H1 (cell line): Measurements from ENCODE around the gene LYPD6B. TPM values are rescaled to one million over a fixed set of nuclear protein-coding genes. Genes with fewer than 3 reads are reported as not detected.

Experiments
- BRCA1 ChIP-seq: IDR thresholded peaks from 2 replicates; pipeline ENCODE4 v1.6.1; 2012; ENCODE audit warnings: low read depth, low read length, improper control_type of control experiment
- CHD7 ChIP-seq: fragments of 300-600 bp; sonication (generic); IDR thresholded peaks from 2 replicates; pipeline ENCODE4 v1.7.1; 2012; ENCODE audit warnings: low read length, moderate library complexity, mild to moderate bottlenecking, inconsistent platforms; ENCODE audit not compliant: insufficient replicate concordance
- GTF2F1 ChIP-seq: IDR thresholded peaks from 2 replicates; pipeline ENCODE4 v1.6.1; 2012; ENCODE audit warnings: low read depth, low read length, improper control_type of control experiment, borderline replicate concordance
- SAP30 ChIP-seq: fragments of 300-600 bp; sonication (generic); IDR thresholded peaks from 2 replicates; pipeline ENCODE4 v1.7.1; 2012; ENCODE audit warnings: low read length, moderate library complexity, mild to moderate bottlenecking, inconsistent platforms; ENCODE audit not compliant: insufficient read depth, insufficient replicate concordance
- SIRT6 ChIP-seq: IDR thresholded peaks from one replicate; pipeline ENCODE4 v1.7.1; 2012; ENCODE audit warnings: low read length, inconsistent platforms
- SIX5 ChIP-seq: IDR thresholded peaks from 2 replicates; pipeline ENCODE4 v1.6.1; 2011; ENCODE audit warnings: mild to moderate bottlenecking, low read depth, low read length
- polyA plus RNA-seq, 7 experiments: library from polyadenylated mRNA; depleted of rRNA in 3 of 7; stranded (reverse) in 5 of 7; unstranded in 2 of 7; fragments of >200 nt in 5 of 7; fragments of 200-250 nt in 2 of 7; gene quantifications; 1 replicate in 5 of 7; 2 replicates in 1 of 7; 4 replicates in 1 of 7; pipeline versions ENCODE4 v1.2.1 to v1.2.3, GENCODE V29; 2011 to 2013; ENCODE audit warnings: missing spikeins in 2 of 7, mixed read lengths in 2 of 7
- total RNA-seq: library from RNA; stranded (reverse); fragmentation: NEBNext Ultra II Directional; extraction: Animal tissue kit (Norgen Biotek cat#: 25700); gene quantifications from 2 replicates; pipeline ENCODE4 v1.2.1, GENCODE V29; 2021

LYPD6B gene
- total and polyA plus RNA-seq, 2 of the 8 experiments (the other 6 are each of a cell fraction or from before 2014, with no cell fraction given): 2.2 to 3.5 TPM

DNA sequence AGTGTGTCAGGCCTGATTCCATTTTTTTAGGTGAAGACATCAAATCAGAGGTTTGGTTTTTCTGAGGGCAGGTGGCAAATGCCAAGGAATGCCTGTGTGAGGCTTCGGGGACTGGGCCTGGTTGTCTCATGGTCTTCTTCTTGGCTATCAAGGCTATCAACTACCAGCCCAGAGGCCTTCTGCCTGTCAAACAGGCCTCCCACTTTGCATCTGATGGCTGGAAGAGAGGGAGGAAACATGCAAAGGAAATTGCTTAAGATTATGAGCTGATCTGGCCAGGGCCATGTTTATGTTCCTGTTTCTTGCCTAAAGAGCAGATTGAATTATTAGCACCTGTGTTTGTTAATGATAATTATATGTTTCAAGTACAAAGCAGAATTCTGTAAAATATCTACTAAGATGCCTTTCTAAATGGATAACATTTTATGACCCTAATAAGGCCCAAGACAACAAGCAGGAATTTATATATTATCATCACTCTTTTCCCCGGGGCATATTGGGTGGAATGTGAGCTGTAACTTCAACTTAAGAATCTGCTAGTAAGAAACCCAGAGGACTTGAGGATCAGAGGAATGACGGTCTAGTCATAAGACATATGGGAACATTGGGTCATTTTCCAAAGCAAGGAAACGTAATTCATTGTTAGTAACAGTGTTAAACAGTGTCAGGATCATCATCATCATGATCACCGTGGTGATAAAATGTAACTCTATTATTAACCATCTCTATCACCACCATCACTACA, 123.2 kb downstream of the LYPD6B start (continued):
- TF ChIP-seq CHD7 (no peak), BRCA1 (no peak), SIRT6 (no peak), SAP30 (no peak), GTF2F1 (no peak), SIX5 (no peak)
